SIG-M5 (cell line): ENCODE results near the gene DSE.

Source experiments
- DNase-seq: peaks from one replicate; lab custom pipeline; 2025; lab: John Stamatoyannopoulos, UW

Gene DSE

GRCh38 chr6:116362276-116362675 is 8.5 kb upstream of the DSE start:
- no peak for DNase-seq

GRCh38 chr6:116363759-116364158 is 7.0 kb upstream of the DSE start:
- no peak for DNase-seq

- no peak for DNase-seq
Measured at GRCh38 chr6:116364321-116364720, 6.4 kb upstream of the DSE start.

GRCh38 chr6:116365743-116366142 is 5.0 kb upstream of the DSE start:
- DNase-seq: no peak

- DNase-seq: no peak
Measured at GRCh38 chr6:116366740-116367275, 3.9 kb upstream of the DSE start.

- no peak for DNase-seq
Measured at GRCh38 chr6:116369540-116369939, 1.2 kb upstream of the DSE start.

- no peak for DNase-seq
Measured at GRCh38 chr6:116369964-116370759, 585 bp upstream of the DSE start.

- no peak for DNase-seq
Measured at GRCh38 chr6:116371120-116371917, 572 bp downstream of the DSE start.

GRCh38 chr6:116371918-116372209 is 1.1 kb downstream of the DSE start:
- DNase-seq: no peak

- DNase-seq: no peak
Measured at GRCh38 chr6:116373300-116373699, 2.6 kb downstream of the DSE start.

- DNase-seq: no peak
Measured at GRCh38 chr6:116373940-116374339, 3.2 kb downstream of the DSE start.

- no peak for DNase-seq
Measured at GRCh38 chr6:116374586-116374985, 3.8 kb downstream of the DSE start.

GRCh38 chr6:116375262-116375661 is 4.5 kb downstream of the DSE start:
- no peak for DNase-seq

GRCh38 chr6:116376149-116376548 is 5.4 kb downstream of the DSE start:
- no peak for DNase-seq

- DNase-seq: no peak
Measured at GRCh38 chr6:116379764-116380163, 9.0 kb downstream of the DSE start.

GRCh38 chr6:116380346-116380745 is 9.6 kb downstream of the DSE start:
- no peak for DNase-seq

GRCh38 chr6:116381000-116381399 is 10.3 kb downstream of the DSE start:
- no peak for DNase-seq

- DNase-seq: no peak
Measured at GRCh38 chr6:116382587-116382986, 11.8 kb downstream of the DSE start.

- DNase-seq: no peak
Measured at GRCh38 chr6:116384727-116385458, 14.1 kb downstream of the DSE start.

- no peak for DNase-seq
Measured at GRCh38 chr6:116385459-116385802, 14.7 kb downstream of the DSE start.

- DNase-seq: no peak
Measured at GRCh38 chr6:116385921-116386320, 15.2 kb downstream of the DSE start.

- DNase-seq: no peak
Measured at GRCh38 chr6:116386581-116387299, 16.0 kb downstream of the DSE start.
